Gastrocnemius medialis (tissue), 4 donors: Measurements from ENCODE around the gene CD177.

Experiments used
- POLR2A ChIP-seq, 2 donors: fragments of 450-650 bp; IDR thresholded peaks; one replicate each; pipeline ENCODE4 v1.6.1; 2017; ENCODE audit warnings: antibody characterized with exemption in 2 of 2, mild to moderate bottlenecking in 2 of 2, moderate library complexity in 2 of 2
- TF ChIP-seq, protein P1 (sequence below), 5 experiments: fragments of 450-650 bp in 3 of 5; fragments of 200-600 bp in 2 of 5; sonication (generic) in 2 of 5; IDR thresholded peaks in 4 of 5; conservative IDR thresholded peaks in 1 of 5; 1 replicate in 4 of 5; 2 replicates in 1 of 5; pipeline ENCODE4 v1.5.1; 2016 to 2019; ENCODE audit warnings: antibody characterized with exemption in 5 of 5, mild to moderate bottlenecking in 3 of 5, moderate library complexity in 3 of 5

- TF ChIP-seq POLR2A (IDR thresholded peaks at IDR 0.05), result no peak
- TF ChIP-seq, protein P1, sequence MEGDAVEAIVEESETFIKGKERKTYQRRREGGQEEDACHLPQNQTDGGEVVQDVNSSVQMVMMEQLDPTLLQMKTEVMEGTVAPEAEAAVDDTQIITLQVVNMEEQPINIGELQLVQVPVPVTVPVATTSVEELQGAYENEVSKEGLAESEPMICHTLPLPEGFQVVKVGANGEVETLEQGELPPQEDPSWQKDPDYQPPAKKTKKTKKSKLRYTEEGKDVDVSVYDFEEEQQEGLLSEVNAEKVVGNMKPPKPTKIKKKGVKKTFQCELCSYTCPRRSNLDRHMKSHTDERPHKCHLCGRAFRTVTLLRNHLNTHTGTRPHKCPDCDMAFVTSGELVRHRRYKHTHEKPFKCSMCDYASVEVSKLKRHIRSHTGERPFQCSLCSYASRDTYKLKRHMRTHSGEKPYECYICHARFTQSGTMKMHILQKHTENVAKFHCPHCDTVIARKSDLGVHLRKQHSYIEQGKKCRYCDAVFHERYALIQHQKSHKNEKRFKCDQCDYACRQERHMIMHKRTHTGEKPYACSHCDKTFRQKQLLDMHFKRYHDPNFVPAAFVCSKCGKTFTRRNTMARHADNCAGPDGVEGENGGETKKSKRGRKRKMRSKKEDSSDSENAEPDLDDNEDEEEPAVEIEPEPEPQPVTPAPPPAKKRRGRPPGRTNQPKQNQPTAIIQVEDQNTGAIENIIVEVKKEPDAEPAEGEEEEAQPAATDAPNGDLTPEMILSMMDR (IDR thresholded peaks at IDR 0.05 in 4 of 5, conservative IDR thresholded peaks at IDR 0.05 in 1 of 5), result no peak
These were observed 21.2 kb upstream of the CD177 start for GRCh38 chr19:43332058-43332922.
